ENCODE measurements around the gene EML1. TPM values are rescaled to one million over a fixed set of nuclear protein-coding genes. Genes with fewer than 3 reads are reported as not detected.

Gene EML1
- total RNA-seq, 2 donors from 2014 or later: 23.6 to 34.6 TPM

DNA sequence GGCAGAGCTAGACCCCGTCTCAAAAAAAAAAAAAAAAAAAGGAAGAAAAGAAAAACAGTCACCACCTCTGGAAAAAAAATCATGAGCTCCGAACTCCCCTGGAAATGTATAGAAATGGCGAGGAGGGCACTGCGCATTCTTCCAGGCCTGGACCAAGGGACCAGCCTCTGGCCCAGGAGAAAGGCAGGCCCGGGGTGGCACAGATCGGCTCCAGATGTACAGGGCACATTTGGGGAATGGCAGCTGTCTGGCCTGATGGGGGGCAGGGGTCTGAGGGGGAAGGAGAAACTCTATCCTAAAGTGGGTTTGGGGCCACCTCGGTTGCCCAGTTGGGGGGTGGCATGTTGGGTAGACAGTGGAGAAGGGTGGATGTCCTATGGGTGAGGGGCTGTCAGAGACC lies 46.0 kb upstream of the EML1 start:
- Histone ChIP-seq H3K27ac (no peak overlapping the region), H3K9me3 (no peaks in the 10 kb centered on the region), H3K36me3 (replicated peaks in 1 of 2; ENCODE audit: insufficient read depth in 1 of 2, low read depth in 2 of 2) (no peaks in the 10 kb centered on the region), H3K27me3 (no peaks in the 10 kb centered on the region), H3K4me1 (peaks cover 25% of the 10 kb centered on the region), H3K4me3 (no peak overlapping the region)
- ATAC-seq: no peak
- no peak for TF ChIP-seq POLR2A (IDR thresholded peaks at IDR 0.05)
- TF ChIP-seq, protein P1, sequence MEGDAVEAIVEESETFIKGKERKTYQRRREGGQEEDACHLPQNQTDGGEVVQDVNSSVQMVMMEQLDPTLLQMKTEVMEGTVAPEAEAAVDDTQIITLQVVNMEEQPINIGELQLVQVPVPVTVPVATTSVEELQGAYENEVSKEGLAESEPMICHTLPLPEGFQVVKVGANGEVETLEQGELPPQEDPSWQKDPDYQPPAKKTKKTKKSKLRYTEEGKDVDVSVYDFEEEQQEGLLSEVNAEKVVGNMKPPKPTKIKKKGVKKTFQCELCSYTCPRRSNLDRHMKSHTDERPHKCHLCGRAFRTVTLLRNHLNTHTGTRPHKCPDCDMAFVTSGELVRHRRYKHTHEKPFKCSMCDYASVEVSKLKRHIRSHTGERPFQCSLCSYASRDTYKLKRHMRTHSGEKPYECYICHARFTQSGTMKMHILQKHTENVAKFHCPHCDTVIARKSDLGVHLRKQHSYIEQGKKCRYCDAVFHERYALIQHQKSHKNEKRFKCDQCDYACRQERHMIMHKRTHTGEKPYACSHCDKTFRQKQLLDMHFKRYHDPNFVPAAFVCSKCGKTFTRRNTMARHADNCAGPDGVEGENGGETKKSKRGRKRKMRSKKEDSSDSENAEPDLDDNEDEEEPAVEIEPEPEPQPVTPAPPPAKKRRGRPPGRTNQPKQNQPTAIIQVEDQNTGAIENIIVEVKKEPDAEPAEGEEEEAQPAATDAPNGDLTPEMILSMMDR (IDR thresholded peaks at IDR 0.05): no peak
- DNase-seq: no peak
- intact Hi-C loops (cut with DNase I): no loop called here
- WGBS, 2 donors: 76 to 79% methylated on average over 7 of the region's 7 CpGs

DNA sequence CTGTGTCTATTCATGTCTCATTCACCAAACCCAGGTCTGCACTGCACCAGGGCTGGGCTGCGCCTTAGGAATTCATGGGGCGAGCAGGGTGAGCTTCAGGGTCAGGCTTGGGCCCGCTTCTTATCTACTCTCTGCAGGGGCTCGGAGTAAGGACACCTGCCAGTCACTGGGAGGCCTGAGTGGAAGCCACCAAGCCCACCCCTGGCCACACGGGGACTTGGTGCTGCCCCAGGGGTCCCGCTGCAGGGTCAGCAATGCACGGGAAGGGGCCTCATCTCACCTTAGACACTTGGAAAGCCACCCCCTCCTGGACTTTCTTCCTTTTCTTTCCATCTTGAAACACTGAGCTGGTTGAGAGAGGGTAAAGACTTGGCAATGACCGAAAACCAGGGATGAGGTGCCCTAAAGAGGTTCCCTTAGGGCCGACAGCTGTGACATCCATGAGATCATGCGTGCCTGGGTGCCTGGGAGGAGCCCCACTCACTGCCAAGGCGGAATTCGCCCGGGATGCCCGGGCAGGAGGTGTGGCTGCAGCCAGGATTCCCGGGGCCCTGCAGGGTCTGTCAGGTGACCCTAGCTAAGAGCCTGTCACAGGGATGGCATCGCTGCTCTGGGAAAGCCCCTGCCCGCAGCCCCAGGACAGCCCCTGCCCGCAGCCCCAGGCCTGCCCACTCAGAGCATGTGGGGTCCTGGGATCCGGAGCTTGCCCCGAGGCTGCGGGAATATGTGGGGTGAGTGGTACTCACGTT lies 45.5 kb upstream of the EML1 start:
- H3K27me3 ChIP-seq: no peaks in the 10 kb centered on the region
- ATAC-seq (no peak), DNase-seq (no peak)
- 81% methylated on average over 16 to 22 of the region's 22 CpGs for WGBS, 2 donors
- H3K4me1 ChIP-seq: peaks cover 30% of the 10 kb centered on the region
- TF ChIP-seq POLR2A (IDR thresholded peaks at IDR 0.05): no peak
- TF ChIP-seq, protein P1 (IDR thresholded peaks at IDR 0.05): no peak
- H3K4me3 ChIP-seq: no peak overlapping the region
- intact Hi-C loops (cut with DNase I): no loop called here
- H3K36me3 ChIP-seq (replicated peaks in 1 of 2; ENCODE audit: insufficient read depth in 1 of 2, low read depth in 2 of 2): no peaks in the 10 kb centered on the region
- peak overlapping the region in 1 of 4 donors; percentile 12 for H3K27ac ChIP-seq
- H3K9me3 ChIP-seq: no peaks in the 10 kb centered on the region

DNA sequence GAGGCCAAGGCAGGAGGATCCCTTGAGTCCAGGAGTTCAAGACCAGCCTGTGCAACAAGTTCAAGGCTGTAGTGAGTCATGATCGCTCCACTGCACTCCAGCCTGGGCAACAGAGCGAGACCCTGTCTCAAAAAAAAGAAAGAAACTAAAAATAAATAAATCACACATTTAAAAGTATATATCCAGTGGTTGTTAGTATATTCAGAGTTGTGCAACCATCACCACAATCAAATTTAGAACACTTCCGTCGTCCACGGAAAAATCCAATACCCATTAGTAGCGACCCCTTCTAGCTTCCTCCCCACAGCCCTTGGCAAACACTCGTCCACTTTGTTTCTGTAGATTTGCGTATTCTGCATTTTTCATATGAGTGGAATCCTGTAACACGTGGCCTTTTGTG lies 44.7 kb upstream of the EML1 start:
- Histone ChIP-seq H3K27me3 (no peaks in the 10 kb centered on the region), H3K9me3 (no peaks in the 10 kb centered on the region), H3K36me3 (replicated peaks in 1 of 2; ENCODE audit: insufficient read depth in 1 of 2, low read depth in 2 of 2) (no peaks in the 10 kb centered on the region), H3K27ac (no peak overlapping the region), H3K4me1 (peaks cover 35% of the 10 kb centered on the region), H3K4me3 (no peak overlapping the region)
- no peak for ATAC-seq
- no peak for DNase-seq
- intact Hi-C loops (cut with DNase I): no loop called here
- TF ChIP-seq POLR2A (IDR thresholded peaks at IDR 0.05): no peak
- TF ChIP-seq, protein P1 (IDR thresholded peaks at IDR 0.05): no peak
- WGBS, 2 donors: 73 to 74% methylated on average over 9 of the region's 9 CpGs

DNA sequence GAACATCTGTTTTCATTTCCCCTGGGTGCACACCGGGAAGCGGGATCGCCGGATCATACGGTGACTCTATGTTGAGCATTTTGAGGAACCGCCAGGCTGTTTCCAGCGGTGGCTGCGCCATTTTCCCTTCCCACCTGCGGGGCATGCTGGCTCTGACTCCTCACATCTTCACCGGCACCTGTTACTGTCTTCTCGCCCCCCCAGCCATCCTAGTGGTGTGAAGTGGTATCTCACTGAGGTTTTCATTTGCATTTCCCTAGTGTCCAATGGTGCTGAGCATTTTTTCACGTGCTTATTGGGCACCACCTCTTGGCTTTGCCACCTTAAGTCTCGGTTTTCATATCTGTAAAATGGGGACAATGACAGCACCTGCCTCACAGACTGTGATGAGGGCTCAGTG lies 44.1 kb upstream of the EML1 start:
- no peaks in the 10 kb centered on the region for H3K27me3 ChIP-seq

More for the DNA sequence above, 44.1 kb upstream of the EML1 start:
- peaks cover 36% of the 10 kb centered on the region for H3K4me1 ChIP-seq
- WGBS, 2 donors: 69 to 88% methylated on average over 13 of the region's 13 CpGs
- intact Hi-C loops (cut with DNase I): no loop called here
- peak overlapping the region in 1 of 4 donors; percentile 15 for H3K27ac ChIP-seq
- no peak overlapping the region for H3K4me3 ChIP-seq
- no peak for TF ChIP-seq POLR2A (IDR thresholded peaks at IDR 0.05)
- TF ChIP-seq, protein P1 (IDR thresholded peaks at IDR 0.05): no peak
- DNase-seq (no peak), ATAC-seq (no peak)
- no peaks in the 10 kb centered on the region for H3K36me3 ChIP-seq (replicated peaks in 1 of 2; ENCODE audit: insufficient read depth in 1 of 2, low read depth in 2 of 2)
- no peaks in the 10 kb centered on the region for H3K9me3 ChIP-seq

Measured in body of pancreas (tissue), 4 donors.